ENCODE results near the gene REV3L. TPM values are rescaled to one million over a fixed set of nuclear protein-coding genes. Genes with fewer than 3 reads are reported as not detected.

The REV3L gene
- total and polyA plus RNA-seq, 9 of the 15 experiments (the other 6 are each of a cell fraction or from before 2014, with no cell fraction given): 5.5 to 24.4 (median 14.4) TPM

GRCh38 chr6:111502154-111502553 lies 19.1 kb upstream of the REV3L start:
- Histone ChIP-seq H3K9me1 (ENCODE audit: control insufficient read depth, insufficient read depth, low read length) (no peaks in the 10 kb centered on the region), H3K27me3 (ENCODE audit: control insufficient read depth in 2 of 2, insufficient read depth in 2 of 2, low read length in 2 of 2) (no peaks in the 10 kb centered on the region), H2AFZ (ENCODE audit: low read depth, low read length) (no peak overlapping the region), H3K9me3 (replicated peaks; ENCODE audit: control insufficient read depth, insufficient read depth, low read depth, low read length) (no peaks in the 10 kb centered on the region), H4K20me1 (replicated peaks; ENCODE audit: control insufficient read depth, insufficient read depth, low read length) (no peaks in the 10 kb centered on the region), H3K4me2 (ENCODE audit: insufficient read depth, low read length) (no peak overlapping the region), H3K4me3 (no peak overlapping the region), H3K4me1 (replicated peaks in 1 of 2; ENCODE audit: control insufficient read depth in 2 of 2, insufficient read depth in 2 of 2, low read length in 2 of 2) (peaks cover 0 to 11% of the 10 kb centered on the region in 2 experiments; a peak in 4 of 5 replicates), H3K79me2 (ENCODE audit: control insufficient read depth, insufficient read depth, low read length) (no peaks in the 10 kb centered on the region), H3K9ac (ENCODE audit: insufficient read depth in 1 of 2, low read depth in 2 of 2, low read length in 2 of 2) (no peak overlapping the region), H3K36me3 (ENCODE audit: control insufficient read depth, insufficient read depth, low read length) (no peaks in the 10 kb centered on the region), H3K27ac (ENCODE audit: extremely low read depth, low read depth, low read length) (no peak overlapping the region)
- WGBS (ENCODE audit: insufficient coverage, low coverage, missing lambda C conversion rate): 90% methylated on average over 2 of the region's 2 CpGs
- in situ Hi-C loops (cut with MboI) (no loop called here), intact Hi-C loops (cut with micrococcal nuclease) (no loop called here)
- ChIA-PET CTCF (ENCODE audit: low intra/inter-chr PET ratio) (no interaction called here), POLR2A (no interaction called here)
- DNase-seq (ENCODE audit: extremely low read depth in 1 of 4, low spot score in 3 of 4) (no peak), FAIRE-seq (no peak), ATAC-seq (no peak)
- no TSS peak for BruUV-seq (replicated peaks)
- TF ChIP-seq CREB1 (IDR thresholded peaks at IDR 0.05) (no peak), CREB1 (CRISPR knock-in tag; IDR thresholded peaks at IDR 0.05) (no peak), NFXL1 (CRISPR knock-in tag; IDR thresholded peaks at IDR 0.05) (no peak), MEF2A (IDR thresholded peaks at IDR 0.05; ENCODE audit: control insufficient read depth, low read depth, low read length) (no peak), U2AF1 (optimal IDR thresholded peaks at IDR 0.05; ENCODE audit: low read depth, low read length) (no peak), COPS2 (conservative IDR thresholded peaks at IDR 0.05) (no peak), GTF2F1 (IDR thresholded peaks at IDR 0.05; ENCODE audit: low read depth, low read length) (no peak), RFX1 (IDR thresholded peaks at IDR 0.05) (no peak), CTBP1 (IDR thresholded peaks at IDR 0.05; ENCODE audit: borderline replicate concordance) (no peak), KAT8 (IDR thresholded peaks at IDR 0.05; ENCODE audit: low read depth) (no peak), KDM5B (IDR thresholded peaks at IDR 0.05; ENCODE audit: insufficient replicate concordance, low read depth, low read length) (no peak), GTF3C2 (IDR thresholded peaks at IDR 0.05; ENCODE audit: borderline replicate concordance, extremely low read depth, insufficient read length) (no peak), CREB3 (tag; conservative IDR thresholded peaks at IDR 0.05; ENCODE audit: low read depth) (no peak), ZNF24 (IDR thresholded peaks at IDR 0.05) (no peak), NCOA2 (IDR thresholded peaks at IDR 0.05; ENCODE audit: partially characterized antibody in 2 of 2) (no peak), SMARCB1 (IDR thresholded peaks at IDR 0.05; ENCODE audit: insufficient read length, low read depth) (no peak), GTF2B (IDR thresholded peaks at IDR 0.05; ENCODE audit: extremely low read depth, insufficient read length) (no peak), DDX20 (tag; IDR thresholded peaks at IDR 0.05; ENCODE audit: low read depth) (no peak), E2F1 (CRISPR knock-in tag; IDR thresholded peaks at IDR 0.05) (no peak)
